GM18499 (cell line): Measurements from ENCODE around the gene MRPS6.

ENCODE experiments used
- ATAC-seq: cut with Tn5 transposase; IDR thresholded peaks from one replicate; pipeline ENCODE4 v1.9.1; 2021; ENCODE audit warnings: moderate number of reproducible peaks; ENCODE audit not compliant: insufficient read depth, unreplicated experiment

The MRPS6 gene

GRCh38 chr21:34094949-34095348 lies 21.6 kb downstream of the MRPS6 start:
- ATAC-seq, result no peak

- ATAC-seq, result no peak
These were observed 24.1 kb downstream of the MRPS6 start for GRCh38 chr21:34097442-34097841.

- no peak for ATAC-seq
These were observed 27.0 kb downstream of the MRPS6 start for GRCh38 chr21:34100337-34100736.

GRCh38 chr21:34100790-34101189 lies 27.4 kb downstream of the MRPS6 start:
- ATAC-seq, result no peak

- no peak for ATAC-seq
These were observed 32.7 kb downstream of the MRPS6 start for GRCh38 chr21:34105947-34106541.

- no peak for ATAC-seq
These were observed 34.2 kb downstream of the MRPS6 start for GRCh38 chr21:34107606-34108005.

- ATAC-seq, result no peak
These were observed 35.7 kb downstream of the MRPS6 start for GRCh38 chr21:34109075-34109474.

GRCh38 chr21:34110594-34111202 lies 37.3 kb downstream of the MRPS6 start:
- ATAC-seq, result no peak

- no peak for ATAC-seq
These were observed 39.1 kb downstream of the MRPS6 start for GRCh38 chr21:34112316-34113033.

GRCh38 chr21:34113842-34114241 lies 40.5 kb downstream of the MRPS6 start:
- ATAC-seq, result no peak

- no peak for ATAC-seq
These were observed 41.8 kb downstream of the MRPS6 start for GRCh38 chr21:34115160-34115559.

- ATAC-seq, result no peak
These were observed 43.2 kb downstream of the MRPS6 start for GRCh38 chr21:34116569-34116968.

- ATAC-seq, result no peak
These were observed 47.5 kb downstream of the MRPS6 start for GRCh38 chr21:34120867-34121266.

GRCh38 chr21:34122047-34122446 lies 48.7 kb downstream of the MRPS6 start:
- ATAC-seq, result no peak

GRCh38 chr21:34123609-34124008 lies 50.2 kb downstream of the MRPS6 start:
- ATAC-seq, result no peak

GRCh38 chr21:34126269-34126668 lies 52.9 kb downstream of the MRPS6 start:
- ATAC-seq, result no peak

- no peak for ATAC-seq
These were observed 53.3 kb downstream of the MRPS6 start for GRCh38 chr21:34126691-34127090.

- no peak for ATAC-seq
These were observed 54.7 kb downstream of the MRPS6 start for GRCh38 chr21:34128124-34128523.

GRCh38 chr21:34128674-34129038 lies 55.3 kb downstream of the MRPS6 start:
- no peak for ATAC-seq

GRCh38 chr21:34129039-34129891 lies 55.9 kb downstream of the MRPS6 start:
- no peak for ATAC-seq
